K562 treated with DMSO at 1 percent for 12 hours (cell line): Measurements from ENCODE around the gene ABCC12. TPM values are rescaled to one million over a fixed set of nuclear protein-coding genes. Genes with fewer than 3 reads are reported as not detected.

Experiments used
- total RNA-seq: library from RNA; unstranded; fragments of 300-600 nt; gene quantifications from 2 replicates; pipeline ENCODE4 v1.2.3, GENCODE V29; 2022; ENCODE audit not compliant: insufficient read depth

ABCC12 gene
- total RNA-seq: not detected in 2 replicates

DNA sequence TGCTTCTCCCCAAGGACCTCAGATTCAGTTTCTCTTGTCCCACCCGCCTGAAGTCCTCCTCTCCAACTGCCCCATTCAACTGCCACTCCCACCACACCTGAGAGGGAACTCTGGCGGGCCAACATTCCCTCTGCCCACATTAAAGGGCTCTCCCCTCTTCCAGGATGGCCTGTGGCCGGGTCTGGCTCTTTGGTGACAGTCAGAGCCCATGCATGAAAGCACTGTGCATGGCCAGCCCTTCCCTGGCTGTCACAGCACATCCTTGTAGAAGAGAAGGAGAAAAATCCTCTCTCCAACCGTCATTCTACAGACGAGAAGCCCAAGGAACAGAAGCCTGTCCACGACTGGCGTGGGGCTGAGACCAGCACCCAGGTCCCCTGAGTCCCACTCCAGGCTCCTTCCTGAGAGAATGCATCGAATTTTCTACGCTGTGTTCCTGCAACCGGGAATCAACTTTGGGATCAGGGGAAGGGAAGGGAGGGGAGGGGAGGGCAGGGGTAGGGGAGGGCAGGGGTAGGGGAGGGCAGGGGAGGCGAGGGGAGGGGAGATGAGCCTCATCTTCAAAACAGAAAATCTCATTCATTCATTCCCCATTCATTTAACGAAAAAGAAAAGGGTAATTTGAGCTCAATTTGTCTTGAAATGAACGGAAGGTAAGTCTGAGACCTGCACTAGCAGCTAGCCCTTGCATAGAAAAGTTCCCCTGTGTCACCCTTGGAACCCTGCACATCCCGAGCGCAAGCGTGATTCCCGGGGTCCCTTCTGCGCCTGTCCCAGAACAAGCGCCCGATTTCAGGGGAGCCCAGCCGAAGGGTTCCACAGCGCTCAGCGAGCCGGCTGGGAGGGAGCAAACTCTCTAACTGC is at the start of gene ABCC12:
Gene ABCC12, minus strand, starts transcription at position 68 of the 864 bp plus-strand sequence. CDS start 9,569 bp downstream, outside the sequence.

Other genes starting within 250 kb of the ABCC12 start
- gene LONP2, start 88.3 kb upstream of the ABCC12 start, total RNA-seq: 8.4 and 21.4 TPM in 2 replicates
- 0.63 TPM in 1 of 2 replicates, not detected in the other for gene ABCC11, start 91.5 kb upstream of the ABCC12 start, total RNA-seq
- 12.2 and 18.9 TPM in 2 replicates for gene SIAH1, start 229.4 kb upstream of the ABCC12 start, total RNA-seq